Raji (cell line): ENCODE results near the gene PTBP2.

Experiments used
- POLR2A ChIP-seq: IDR thresholded peaks from 2 replicates; pipeline ENCODE4 v1.6.1; 2011; ENCODE audit warnings: low read depth, low read length, control low read depth; ENCODE audit not compliant: insufficient read depth

PTBP2 gene

GRCh38 chr1:96722161-96722922, 758 bp downstream of the PTBP2 start:
- no peak for TF ChIP-seq POLR2A

GRCh38 chr1:96722958-96723357, 1.4 kb downstream of the PTBP2 start:
- TF ChIP-seq POLR2A = no peak

GRCh38 chr1:96723377-96723776, 1.8 kb downstream of the PTBP2 start:
- TF ChIP-seq POLR2A = no peak

GRCh38 chr1:96723936-96724335, 2.4 kb downstream of the PTBP2 start:
- TF ChIP-seq POLR2A = no peak

DNA sequence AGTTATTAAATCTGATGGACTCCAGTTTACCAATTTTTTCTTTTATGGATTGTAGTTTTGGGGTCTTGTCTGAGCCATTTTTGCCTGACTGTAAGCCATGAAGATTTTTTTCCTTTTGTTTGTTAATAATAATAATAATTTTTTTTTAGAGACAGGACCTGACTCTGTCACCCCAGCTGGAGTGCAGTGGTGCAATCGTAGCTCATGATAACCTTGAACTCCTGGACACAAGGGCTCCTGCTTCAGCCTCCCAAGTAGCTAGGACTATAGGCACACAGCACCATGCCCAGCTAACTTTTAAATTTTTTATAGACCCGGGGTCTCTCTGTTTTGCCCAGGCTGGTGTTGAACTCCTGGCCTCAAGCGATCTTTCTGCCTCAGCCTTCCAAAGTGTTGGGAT, 6.3 kb downstream of the PTBP2 start:
- TF ChIP-seq POLR2A = no peak

- no peak for TF ChIP-seq POLR2A
These were observed 9.2 kb downstream of the PTBP2 start for GRCh38 chr1:96730574-96731298.

DNA sequence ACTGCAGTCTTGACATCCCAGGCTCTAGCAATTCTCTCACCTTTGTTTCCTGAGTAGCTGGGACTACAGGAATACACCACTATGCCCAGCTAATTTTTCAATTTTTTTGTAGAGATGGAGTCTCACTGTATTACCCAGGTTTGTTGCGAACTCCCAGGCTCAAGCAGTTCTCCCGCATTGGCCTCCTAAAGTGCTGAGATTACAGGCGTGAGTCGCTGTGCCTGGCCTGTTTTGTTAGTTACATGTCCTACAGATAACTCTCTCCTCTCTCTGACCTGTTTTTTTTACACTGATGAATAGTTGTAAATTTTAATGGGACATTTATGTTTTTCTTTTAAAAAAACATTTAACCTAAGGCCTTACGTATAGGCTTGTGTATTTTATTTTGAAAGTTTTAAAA, 19.8 kb downstream of the PTBP2 start:
- no peak for TF ChIP-seq POLR2A

- no peak for TF ChIP-seq POLR2A
These were observed 25.1 kb downstream of the PTBP2 start for GRCh38 chr1:96746440-96747420.

DNA sequence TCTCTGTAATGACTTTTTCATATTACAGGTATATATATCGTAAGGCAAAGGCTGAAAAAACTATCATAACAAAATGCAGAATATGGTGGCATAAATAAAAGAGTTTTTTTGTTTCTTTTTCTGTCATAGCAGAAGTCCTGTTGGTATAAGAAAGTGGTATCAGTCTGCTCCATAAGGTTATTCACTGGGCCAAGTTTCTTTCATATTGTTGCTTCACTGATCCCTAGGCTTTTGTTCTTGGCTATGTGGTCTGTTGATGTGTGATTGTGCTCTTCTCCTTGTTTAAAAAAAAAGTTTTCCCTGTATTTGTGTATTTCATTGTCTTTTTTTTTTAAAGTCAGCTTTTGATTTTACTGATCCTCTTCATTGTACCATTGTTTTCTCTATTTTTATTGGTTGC, 26.0 kb downstream of the PTBP2 start:
- no peak for TF ChIP-seq POLR2A

- no peak for TF ChIP-seq POLR2A
These were observed 26.5 kb downstream of the PTBP2 start for GRCh38 chr1:96748078-96748477.

GRCh38 chr1:96749618-96750017, 28.0 kb downstream of the PTBP2 start:
- TF ChIP-seq POLR2A = no peak

DNA sequence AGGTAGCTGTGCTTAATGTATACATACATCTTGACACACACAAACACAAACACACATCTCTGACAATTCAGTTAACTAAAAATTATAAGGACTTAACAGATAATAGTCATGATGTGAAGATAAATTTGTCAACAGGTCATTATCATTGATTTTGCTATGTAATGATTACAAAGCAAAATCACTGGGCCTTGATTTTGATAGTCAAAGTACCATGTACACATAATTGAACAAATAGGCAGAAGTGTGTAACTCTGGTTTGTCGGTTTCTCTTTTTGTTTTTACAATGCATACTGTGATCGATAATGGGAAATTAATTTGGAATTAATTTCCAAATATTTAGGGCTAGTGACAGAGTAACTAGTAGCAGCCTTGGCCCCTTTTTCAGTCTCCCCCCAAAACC, 30.8 kb downstream of the PTBP2 start:
- no peak for TF ChIP-seq POLR2A

GRCh38 chr1:96756789-96757188, 35.2 kb downstream of the PTBP2 start:
- no peak for TF ChIP-seq POLR2A

- no peak for TF ChIP-seq POLR2A
These were observed 41.9 kb downstream of the PTBP2 start for GRCh38 chr1:96763514-96763913.

DNA sequence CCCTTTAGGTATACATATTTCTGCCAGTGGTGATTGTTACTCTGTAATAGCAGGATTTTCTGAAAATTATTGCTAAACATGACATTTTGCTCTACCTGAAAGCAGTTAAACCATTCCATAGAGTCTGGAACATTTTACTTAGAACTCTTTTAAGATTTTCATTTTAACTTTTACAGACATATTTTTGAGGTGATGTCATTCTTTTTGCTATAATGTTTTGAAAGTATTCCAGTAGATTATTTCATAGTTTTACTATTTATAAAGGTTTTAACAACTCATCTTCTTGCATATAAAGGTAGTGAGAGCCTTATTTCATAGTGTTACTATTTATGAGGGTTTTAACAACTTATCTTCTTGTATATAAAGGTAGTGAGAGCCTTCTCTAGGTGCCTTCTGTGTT, 42.9 kb downstream of the PTBP2 start:
- TF ChIP-seq POLR2A = no peak

GRCh38 chr1:96771847-96772246, 50.3 kb downstream of the PTBP2 start:
- TF ChIP-seq POLR2A = no peak

GRCh38 chr1:96772349-96772748, 50.8 kb downstream of the PTBP2 start:
- no peak for TF ChIP-seq POLR2A
